ENCODE data around the gene TCF7L1. TPM values are rescaled to one million over a fixed set of nuclear protein-coding genes. Genes with fewer than 3 reads are reported as not detected.

The TCF7L1 gene
- total RNA-seq, 1 donor from 2014 or later, result 83.8 TPM

GRCh38 chr2:85245891-85246290 is 112.7 kb downstream of the TCF7L1 start:
- Mint-ChIP-seq H3K9me3 (ENCODE audit: unreplicated experiment) (no peaks in the 10 kb centered on the region), H3K4me1 (ENCODE audit: unreplicated experiment) (peaks cover 86% of the 10 kb centered on the region), H3K27me3 (ENCODE audit: unreplicated experiment) (peaks cover 8% of the 10 kb centered on the region), H3K4me3 (ENCODE audit: unreplicated experiment) (peak overlapping the region; percentile 38), H3K36me3 (ENCODE audit: low read depth, unreplicated experiment) (peaks cover 15% of the 10 kb centered on the region), H3K27ac (ENCODE audit: unreplicated experiment) (no peak overlapping the region)
- no peak for TF ChIP-seq CTCF (IDR thresholded peaks at IDR 0.05; ENCODE audit: unreplicated experiment)
- no peak for DNase-seq (ENCODE audit: low spot score)

GRCh38 chr2:85246348-85246747 is 113.2 kb downstream of the TCF7L1 start:
- H3K4me1 Mint-ChIP-seq (ENCODE audit: unreplicated experiment), result peaks cover 87% of the 10 kb centered on the region
- peaks cover 15% of the 10 kb centered on the region for H3K36me3 Mint-ChIP-seq (ENCODE audit: low read depth, unreplicated experiment)
- no peaks in the 10 kb centered on the region for H3K9me3 Mint-ChIP-seq (ENCODE audit: unreplicated experiment)
- H3K4me3 Mint-ChIP-seq (ENCODE audit: unreplicated experiment), result peak overlapping the region; percentile 34
- TF ChIP-seq CTCF (IDR thresholded peaks at IDR 0.05; ENCODE audit: unreplicated experiment), result no peak
- H3K27me3 Mint-ChIP-seq (ENCODE audit: unreplicated experiment), result peaks cover 8% of the 10 kb centered on the region
- no peak for DNase-seq (ENCODE audit: low spot score)
- peak overlapping the region; percentile 43 for H3K27ac Mint-ChIP-seq (ENCODE audit: unreplicated experiment)

GRCh38 chr2:85247610-85248009 is 114.4 kb downstream of the TCF7L1 start:
- DNase-seq (ENCODE audit: low spot score), result no peak
- peaks cover 11% of the 10 kb centered on the region for H3K27me3 Mint-ChIP-seq (ENCODE audit: unreplicated experiment)
- H3K4me3 Mint-ChIP-seq (ENCODE audit: unreplicated experiment), result no peak overlapping the region

GRCh38 chr2:85248773-85249509 is 115.7 kb downstream of the TCF7L1 start:
- DNase-seq (ENCODE audit: low spot score), result no peak
- H3K36me3 Mint-ChIP-seq (ENCODE audit: low read depth, unreplicated experiment), result peaks cover 11% of the 10 kb centered on the region
- peak overlapping the region; percentile 94 for H3K27ac Mint-ChIP-seq (ENCODE audit: unreplicated experiment)
- no peak for TF ChIP-seq CTCF (IDR thresholded peaks at IDR 0.05; ENCODE audit: unreplicated experiment)
- H3K27me3 Mint-ChIP-seq (ENCODE audit: unreplicated experiment), result peaks cover 20% of the 10 kb centered on the region
- H3K4me3 Mint-ChIP-seq (ENCODE audit: unreplicated experiment), result peak overlapping the region; percentile 69
- H3K4me1 Mint-ChIP-seq (ENCODE audit: unreplicated experiment), result peaks cover 82% of the 10 kb centered on the region
- H3K9me3 Mint-ChIP-seq (ENCODE audit: unreplicated experiment), result no peaks in the 10 kb centered on the region

More at GRCh38 chr2:85247610-85248009, 114.4 kb downstream of the TCF7L1 start:
- peak overlapping the region; percentile 67 for H3K27ac Mint-ChIP-seq (ENCODE audit: unreplicated experiment)
- H3K4me1 Mint-ChIP-seq (ENCODE audit: unreplicated experiment), result peaks cover 83% of the 10 kb centered on the region
- H3K9me3 Mint-ChIP-seq (ENCODE audit: unreplicated experiment), result no peaks in the 10 kb centered on the region
- TF ChIP-seq CTCF (IDR thresholded peaks at IDR 0.05; ENCODE audit: unreplicated experiment), result no peak
- H3K36me3 Mint-ChIP-seq (ENCODE audit: low read depth, unreplicated experiment), result peaks cover 15% of the 10 kb centered on the region

GRCh38 chr2:85250045-85250444 is 116.9 kb downstream of the TCF7L1 start:
- Mint-ChIP-seq H3K4me1 (ENCODE audit: unreplicated experiment) (peaks cover 82% of the 10 kb centered on the region), H3K4me3 (ENCODE audit: unreplicated experiment) (no peak overlapping the region), H3K27me3 (ENCODE audit: unreplicated experiment) (peaks cover 17% of the 10 kb centered on the region), H3K9me3 (ENCODE audit: unreplicated experiment) (no peaks in the 10 kb centered on the region), H3K36me3 (ENCODE audit: low read depth, unreplicated experiment) (no peaks in the 10 kb centered on the region), H3K27ac (ENCODE audit: unreplicated experiment) (peak overlapping the region; percentile 94)
- no peak for DNase-seq (ENCODE audit: low spot score)
- TF ChIP-seq CTCF (IDR thresholded peaks at IDR 0.05; ENCODE audit: unreplicated experiment), result no peak

All from endothelial cell (in vitro differentiated cells).